ENCODE results near the gene DNM1L.

The DNM1L gene

GRCh38 chr12:32770141-32770540 is 91.0 kb downstream of the DNM1L start:
- TF ChIP-seq CTCF (IDR thresholded peaks at IDR 0.05; ENCODE audit: low read depth, low read length, missing control alignments) = no peak
- no peak overlapping the region for H3K4me3 ChIP-seq (ENCODE audit: low read depth, low read length)
- no peak for DNase-seq (ENCODE audit: low read depth)
- in situ Hi-C loops (cut with HindIII; ENCODE audit: low sequenced_read_pairs) = no loop called here

- no peak overlapping the region for H3K4me3 ChIP-seq (ENCODE audit: low read depth, low read length)
- in situ Hi-C loops (cut with HindIII; ENCODE audit: low sequenced_read_pairs) = no loop called here
- no peak for DNase-seq (ENCODE audit: low read depth)
- TF ChIP-seq CTCF (IDR thresholded peaks at IDR 0.05; ENCODE audit: low read depth, low read length, missing control alignments) = no peak
Measured at GRCh38 chr12:32773691-32774090, 94.6 kb downstream of the DNM1L start.

- in situ Hi-C loops (cut with HindIII; ENCODE audit: low sequenced_read_pairs) = no loop called here
- no peak overlapping the region for H3K4me3 ChIP-seq (ENCODE audit: low read depth, low read length)
- DNase-seq (ENCODE audit: low read depth) = no peak
- TF ChIP-seq CTCF (IDR thresholded peaks at IDR 0.05; ENCODE audit: low read depth, low read length, missing control alignments) = no peak
Measured at GRCh38 chr12:32776258-32776657, 97.2 kb downstream of the DNM1L start.

GRCh38 chr12:32777159-32777558 is 98.1 kb downstream of the DNM1L start:
- no peak for DNase-seq (ENCODE audit: low read depth)
- no peak overlapping the region for H3K4me3 ChIP-seq (ENCODE audit: low read depth, low read length)
- in situ Hi-C loops (cut with HindIII; ENCODE audit: low sequenced_read_pairs) = no loop called here
- no peak for TF ChIP-seq CTCF (IDR thresholded peaks at IDR 0.05; ENCODE audit: low read depth, low read length, missing control alignments)

- no peak for DNase-seq (ENCODE audit: low read depth)
- no peak overlapping the region for H3K4me3 ChIP-seq (ENCODE audit: low read depth, low read length)
- in situ Hi-C loops (cut with HindIII; ENCODE audit: low sequenced_read_pairs) = no loop called here
- no peak for TF ChIP-seq CTCF (IDR thresholded peaks at IDR 0.05; ENCODE audit: low read depth, low read length, missing control alignments)
Measured at GRCh38 chr12:32777691-32778175, 98.6 kb downstream of the DNM1L start.

- no peak overlapping the region for H3K4me3 ChIP-seq (ENCODE audit: low read depth, low read length)
- TF ChIP-seq CTCF (IDR thresholded peaks at IDR 0.05; ENCODE audit: low read depth, low read length, missing control alignments) = no peak
- peak; percentile 38 for DNase-seq (ENCODE audit: low read depth)
- in situ Hi-C loops (cut with HindIII; ENCODE audit: low sequenced_read_pairs) = no loop called here
Measured at GRCh38 chr12:32780071-32780470, 101.0 kb downstream of the DNM1L start.

GRCh38 chr12:32783029-32783428 is 103.9 kb downstream of the DNM1L start:
- TF ChIP-seq CTCF (IDR thresholded peaks at IDR 0.05; ENCODE audit: low read depth, low read length, missing control alignments) = no peak
- DNase-seq (ENCODE audit: low read depth) = no peak
- in situ Hi-C loops (cut with HindIII; ENCODE audit: low sequenced_read_pairs) = no loop called here
- H3K4me3 ChIP-seq (ENCODE audit: low read depth, low read length) = no peak overlapping the region
